Pulmonary artery endothelial cell (primary cell): ENCODE measurements around the gene CTRB2. TPM values are rescaled to one million over a fixed set of nuclear protein-coding genes. Genes with fewer than 3 reads are reported as not detected.

ENCODE experiments used
- DNase-seq: peaks from one replicate; pipeline ENCODE4 v3.0.0-alpha.2; 2011; ENCODE audit warnings: low read depth, low spot score
- total RNA-seq: library from RNA; depleted of rRNA; stranded (reverse); fragments of >200 nt; gene quantifications from 2 replicates; pipeline ENCODE4 v1.2.3, GENCODE V29; 2014

Gene CTRB2
- total RNA-seq: not detected in 2 replicates

- no peak for DNase-seq
These were observed at the start of gene CTRB2 for GRCh38 chr16:75206749-75207451. Gene CTRB2 (minus strand): TSS chr16:75207161. CDS start chr16:75207141, 20 bp downstream.

- no peak for DNase-seq
These were observed 49.2 kb upstream of the CTRB2 start for GRCh38 chr16:75256059-75256571.

GRCh38 chr16:75254359-75254837 is 47.4 kb upstream of the CTRB2 start:
- no peak for DNase-seq

GRCh38 chr16:75252946-75253911 is 46.3 kb upstream of the CTRB2 start:
- no peak for DNase-seq

GRCh38 chr16:75252049-75252864 is 45.3 kb upstream of the CTRB2 start:
- no peak for DNase-seq

GRCh38 chr16:75251280-75252048 is 44.5 kb upstream of the CTRB2 start, which contains the start of gene BCAR1:
Gene BCAR1 (minus strand): TSS chr16:75251624. CDS start chr16:75251482, 142 bp downstream.
- DNase-seq: peak; percentile 57

- DNase-seq: no peak
These were observed 43.9 kb upstream of the CTRB2 start for GRCh38 chr16:75250809-75251279.

- no peak for DNase-seq
These were observed 43.3 kb upstream of the CTRB2 start for GRCh38 chr16:75250089-75250808.

GRCh38 chr16:75249441-75249840 is 42.5 kb upstream of the CTRB2 start:
- DNase-seq: no peak

GRCh38 chr16:75248536-75249380 is 41.8 kb upstream of the CTRB2 start:
- no peak for DNase-seq

GRCh38 chr16:75248142-75248535 is 41.2 kb upstream of the CTRB2 start:
- DNase-seq: no peak

- DNase-seq: no peak
These were observed 40.3 kb upstream of the CTRB2 start for GRCh38 chr16:75247249-75247648.

GRCh38 chr16:75246504-75247205 is 39.7 kb upstream of the CTRB2 start:
- no peak for DNase-seq

GRCh38 chr16:75244844-75245758 is 38.1 kb upstream of the CTRB2 start:
- DNase-seq: peak; percentile 86

GRCh38 chr16:75244225-75244809 is 37.4 kb upstream of the CTRB2 start:
- peak; percentile 47 for DNase-seq

- DNase-seq: no peak
These were observed 36.8 kb upstream of the CTRB2 start for GRCh38 chr16:75243667-75244224.
